Islet precursor cell (in vitro differentiated cells): ENCODE data around the gene MTUS2.

ENCODE experiments used
- DNase-seq: peaks from one replicate; pipeline ENCODE4 v3.0.0-alpha.2; 2018

Gene MTUS2

DNA sequence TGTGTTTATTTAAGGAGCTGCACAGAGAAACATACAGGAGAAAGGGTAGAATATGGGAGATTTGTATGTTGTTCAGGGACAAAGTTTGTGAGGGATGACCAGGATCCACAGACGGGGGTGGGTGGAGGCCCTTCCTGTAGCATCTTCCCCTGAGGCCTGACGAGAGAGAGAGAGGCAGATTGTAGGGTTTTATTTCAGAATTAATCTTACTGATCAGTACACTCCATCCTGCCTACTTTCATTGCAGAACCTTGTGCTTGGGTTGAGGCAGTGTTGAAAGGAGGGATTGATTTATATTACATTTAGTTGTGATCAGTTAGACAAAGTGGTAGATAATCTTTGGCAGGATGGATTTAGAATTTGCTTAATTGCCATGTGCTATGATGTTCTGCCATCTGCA is 39.6 kb downstream of the MTUS2 start:
- DNase-seq: no peak

DNA sequence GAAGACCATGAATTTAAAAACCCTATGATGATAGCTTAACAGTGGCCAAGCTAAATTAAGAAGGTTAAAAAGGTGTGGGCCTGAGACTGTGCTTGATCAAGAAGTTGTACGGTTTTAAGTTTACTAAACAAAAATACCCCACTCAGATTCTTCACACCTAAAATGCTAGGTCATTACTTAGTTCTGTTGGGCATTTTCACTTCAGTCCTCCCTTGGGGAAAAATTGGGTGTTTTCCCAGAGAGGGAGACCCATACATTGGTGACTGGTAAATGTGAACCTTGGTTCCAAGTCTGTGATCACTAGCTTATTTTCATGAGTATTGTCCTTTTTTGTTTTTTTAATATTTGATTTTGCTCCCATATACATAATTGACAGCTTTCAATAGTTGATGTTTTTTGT is 44.4 kb downstream of the MTUS2 start:
- no peak for DNase-seq

DNA sequence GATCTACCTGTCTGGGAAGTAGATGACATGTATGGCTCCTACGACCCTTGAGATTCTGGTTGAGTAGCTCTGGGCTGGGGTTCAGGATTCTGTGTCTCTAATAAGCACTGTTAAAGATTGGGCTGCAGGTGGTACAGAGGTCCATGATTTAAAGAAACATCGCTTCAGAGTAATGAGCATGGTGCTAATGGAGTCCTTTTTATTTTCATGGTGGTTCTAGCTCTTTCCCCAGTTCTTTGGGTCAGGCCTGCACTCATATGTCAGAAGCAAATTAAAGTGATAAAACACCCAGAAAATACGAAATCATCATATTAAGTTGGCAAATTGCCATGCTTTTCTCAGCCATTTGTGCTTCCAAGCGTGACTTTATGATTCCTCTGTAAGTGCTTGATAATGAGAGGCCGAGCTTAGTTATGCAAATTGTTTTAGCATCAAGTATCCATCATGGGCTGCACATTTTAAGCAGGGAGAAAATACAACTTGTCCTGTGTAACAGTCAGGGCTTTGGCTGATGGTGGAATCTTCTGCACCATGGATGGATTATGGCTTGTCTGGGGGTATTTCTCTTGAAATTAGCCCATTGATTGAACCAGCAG is 45.1 kb downstream of the MTUS2 start:
- DNase-seq: no peak

DNA sequence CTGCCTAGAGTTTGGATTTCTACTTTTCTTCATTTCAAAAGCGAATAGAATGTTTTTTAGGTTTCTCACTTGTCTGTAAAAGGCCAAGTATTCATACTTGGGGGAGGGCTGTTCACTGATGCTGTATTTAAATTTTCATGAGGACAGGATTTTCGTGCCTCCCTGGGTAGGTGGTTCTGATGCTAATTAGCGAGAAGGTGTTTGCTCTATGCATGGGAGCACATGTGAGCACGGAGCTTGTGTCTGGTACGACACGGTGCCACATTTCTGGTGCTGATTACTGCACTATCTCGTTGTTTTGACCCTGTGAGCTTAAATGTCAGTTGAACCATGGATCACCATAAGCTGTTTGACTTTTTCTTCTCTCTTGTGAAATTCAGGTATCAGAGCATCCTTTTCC is 45.8 kb downstream of the MTUS2 start:
- no peak for DNase-seq

DNA sequence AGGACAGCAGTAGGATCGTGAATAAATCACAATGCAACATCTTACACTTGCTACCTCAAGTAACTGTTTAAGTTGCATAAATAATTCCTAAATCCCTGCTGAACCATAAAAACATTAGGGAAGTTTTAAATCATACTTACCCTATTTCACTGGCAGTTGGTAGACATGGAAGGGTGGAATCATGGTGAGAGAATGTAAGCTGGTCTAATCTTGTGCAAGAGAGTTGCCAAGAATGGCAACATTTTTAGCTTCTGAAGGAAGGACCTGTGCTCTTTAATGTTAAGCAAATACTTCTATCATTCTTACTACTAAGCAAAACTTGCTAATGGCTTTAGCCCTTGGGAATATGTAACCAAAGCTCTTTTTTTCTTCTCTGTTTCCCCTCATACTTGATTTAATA is 46.8 kb downstream of the MTUS2 start:
- no peak for DNase-seq

- DNase-seq: no peak
These were observed 47.4 kb downstream of the MTUS2 start for GRCh38 chr13:28867564-28867963.

GRCh38 chr13:28872427-28873176 is 52.5 kb downstream of the MTUS2 start:
- DNase-seq: no peak

DNA sequence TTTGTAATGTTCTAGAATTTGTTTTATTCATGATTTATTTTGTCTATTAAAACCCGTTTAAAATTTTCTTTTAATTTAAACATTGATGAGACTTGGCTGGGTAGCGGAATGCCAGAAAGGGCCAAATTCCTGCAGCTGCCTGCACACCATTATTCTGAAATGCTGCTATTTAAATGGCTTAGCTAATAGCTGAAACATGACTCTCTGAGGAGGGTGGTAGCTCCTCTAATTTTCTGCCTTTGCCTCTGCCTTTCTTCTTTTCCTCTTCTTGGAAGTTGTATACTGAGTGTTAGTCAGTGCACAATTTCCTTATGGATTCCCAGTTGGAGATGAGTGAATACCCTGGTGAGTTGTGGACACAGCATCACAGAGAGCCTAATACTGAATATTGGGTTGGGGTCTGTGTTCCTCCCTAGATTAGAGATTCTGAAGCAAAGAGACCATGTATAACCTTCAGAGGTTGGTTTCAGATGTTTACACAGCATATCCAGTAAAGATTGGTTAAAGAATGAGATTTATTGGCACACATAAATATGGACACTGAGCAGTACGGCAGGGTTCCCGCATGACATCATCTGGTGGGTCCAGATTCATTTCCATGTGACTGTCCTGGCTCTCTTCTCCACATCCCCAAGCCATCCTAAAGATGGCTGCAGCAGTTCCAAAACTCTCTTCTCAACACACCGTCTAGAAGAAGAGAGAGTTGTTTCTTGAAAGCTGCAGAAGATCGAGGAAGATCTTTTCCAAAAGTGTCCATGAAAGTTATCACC is 55.9 kb downstream of the MTUS2 start:
- no peak for DNase-seq

GRCh38 chr13:28877408-28877807 is 57.3 kb downstream of the MTUS2 start:
- DNase-seq: no peak

- no peak for DNase-seq
These were observed 65.0 kb downstream of the MTUS2 start for GRCh38 chr13:28885181-28885580.

DNA sequence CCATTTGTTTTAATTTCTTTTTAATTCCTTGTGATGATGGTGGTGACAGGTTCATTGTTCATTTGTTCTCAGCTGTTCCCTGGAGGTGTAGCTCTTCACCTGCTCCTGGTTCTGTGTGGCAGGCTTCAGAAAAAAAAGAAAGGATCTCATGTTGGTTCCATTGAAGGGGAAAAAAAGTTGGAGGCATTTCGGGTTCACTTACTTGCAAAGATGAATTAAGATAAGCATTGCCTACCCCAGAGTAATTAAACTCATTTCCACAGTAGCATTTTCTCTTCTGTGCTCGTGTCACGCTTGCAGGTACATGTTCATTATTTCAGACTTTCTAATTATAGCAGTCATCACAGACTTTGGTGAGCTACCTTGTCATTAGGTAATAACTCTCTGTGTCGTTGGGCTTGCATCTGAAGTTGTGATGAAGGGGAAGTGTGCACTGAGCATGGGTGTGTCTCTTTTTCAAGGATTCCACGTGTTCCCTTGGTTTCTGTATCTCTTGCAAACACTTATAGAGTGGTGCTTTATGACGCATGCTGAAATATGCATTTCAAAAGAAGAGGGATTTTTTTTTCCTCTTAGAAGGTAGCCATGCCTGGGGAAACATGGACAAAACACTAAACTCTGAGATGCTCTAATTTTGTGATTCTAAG is 69.1 kb downstream of the MTUS2 start:
- no peak for DNase-seq

GRCh38 chr13:28890712-28891111 is 70.6 kb downstream of the MTUS2 start:
- no peak for DNase-seq

DNA sequence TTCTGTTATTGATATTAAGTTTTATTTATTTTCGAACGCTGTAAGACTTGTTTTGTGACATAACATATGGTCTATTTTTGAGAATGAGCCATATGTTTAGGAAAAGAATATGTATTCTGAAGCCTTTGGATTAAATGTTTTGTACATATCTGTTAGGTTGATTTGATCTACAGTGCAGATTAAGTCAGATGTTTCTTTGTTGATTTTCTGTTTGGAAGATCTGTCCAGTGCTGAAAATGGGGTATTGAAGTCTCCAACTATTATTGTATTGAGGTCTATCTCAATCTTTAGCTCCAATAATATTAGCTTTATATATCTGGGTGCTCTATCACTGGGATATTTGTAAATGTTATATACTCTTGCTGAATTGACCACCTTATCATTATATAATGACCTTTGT is 97.9 kb downstream of the MTUS2 start:
- DNase-seq: no peak

- DNase-seq: no peak
These were observed 102.2 kb downstream of the MTUS2 start for GRCh38 chr13:28922341-28922740.

GRCh38 chr13:28935104-28935503 is 115.0 kb downstream of the MTUS2 start:
- DNase-seq: no peak

DNA sequence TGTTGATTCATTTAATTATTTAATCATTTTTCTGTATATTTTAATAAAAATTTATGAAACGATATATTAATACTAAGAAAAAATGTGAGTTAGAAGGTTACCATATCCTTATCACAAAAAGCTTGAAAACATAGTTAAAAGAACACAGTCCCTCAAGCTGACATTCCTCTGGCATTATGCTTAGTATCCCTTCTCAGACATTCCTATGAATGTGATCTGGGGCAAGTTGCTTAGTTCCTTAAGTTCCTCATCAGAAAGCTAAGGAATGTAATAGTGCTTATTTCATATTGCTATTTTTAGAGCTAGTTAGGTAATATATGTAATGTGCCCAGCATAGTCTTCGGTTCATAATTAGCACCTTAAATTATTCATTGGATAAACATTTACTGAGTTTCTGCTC is 122.8 kb downstream of the MTUS2 start:
- no peak for DNase-seq

DNA sequence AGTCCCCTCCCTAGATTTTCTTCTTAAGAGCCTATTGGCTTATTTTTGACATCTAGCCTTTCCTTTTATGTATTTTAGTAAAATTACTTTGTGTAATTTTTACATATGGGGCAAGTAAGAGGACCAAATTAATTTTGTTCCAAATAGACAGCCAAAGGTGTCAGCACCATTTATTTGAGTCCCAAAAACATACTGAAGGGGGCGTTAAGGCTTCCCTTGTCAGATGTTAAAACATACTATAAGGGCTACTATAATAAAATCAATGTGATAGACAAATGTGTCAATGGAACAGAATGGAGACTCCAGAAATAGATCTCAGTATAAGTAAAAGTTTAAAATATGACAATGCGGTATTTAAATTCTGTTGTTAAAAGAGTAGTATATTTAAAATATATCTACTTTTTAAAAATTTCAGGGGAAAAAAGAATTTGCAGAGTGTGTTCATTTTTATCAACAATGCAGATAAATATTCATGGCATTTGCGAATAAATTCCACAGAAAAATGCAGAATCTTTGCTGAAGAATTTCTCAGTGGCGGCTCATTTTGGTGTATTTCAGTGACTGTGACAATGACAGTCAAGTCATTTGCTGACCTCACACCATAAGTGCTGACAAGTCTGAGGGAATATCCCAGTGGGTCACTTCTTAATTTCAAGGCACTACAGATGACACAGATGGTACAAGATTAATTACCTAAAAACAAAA is 133.7 kb downstream of the MTUS2 start:
- no peak for DNase-seq

DNA sequence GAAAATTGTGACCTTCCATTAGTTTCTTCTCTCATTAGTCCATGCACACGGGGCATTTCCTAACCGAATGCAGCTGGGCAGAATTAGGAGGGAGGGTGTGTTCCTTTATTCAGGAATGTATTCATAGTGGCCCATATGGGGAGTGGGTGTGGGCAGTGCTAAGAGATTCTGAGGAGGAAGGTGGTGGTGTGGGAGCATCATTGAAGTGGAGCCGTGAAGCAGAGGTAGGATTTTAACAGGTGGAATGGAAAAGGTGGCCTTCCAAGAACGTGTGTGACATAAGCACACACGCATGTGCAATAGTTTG is 134.2 kb downstream of the MTUS2 start:
- no peak for DNase-seq

DNA sequence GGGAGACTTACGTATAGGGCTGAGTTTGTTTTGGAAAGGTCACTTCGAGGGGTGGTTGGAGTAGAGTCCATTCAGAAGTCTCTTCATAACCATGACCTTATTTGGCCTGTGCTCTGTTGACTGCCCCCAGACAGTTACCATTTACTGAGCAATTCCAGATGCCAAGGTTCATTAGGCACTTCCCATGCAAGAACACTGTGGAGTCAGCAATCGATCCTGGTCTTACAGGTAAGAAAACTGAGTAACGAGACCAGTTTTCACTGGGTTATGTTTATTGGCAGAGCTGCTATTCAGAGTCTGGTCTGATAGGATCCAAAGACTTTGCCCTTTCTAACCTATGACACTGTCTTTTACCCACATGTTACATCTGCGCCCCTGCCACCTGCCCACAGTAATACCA is 134.7 kb downstream of the MTUS2 start:
- DNase-seq: no peak

DNA sequence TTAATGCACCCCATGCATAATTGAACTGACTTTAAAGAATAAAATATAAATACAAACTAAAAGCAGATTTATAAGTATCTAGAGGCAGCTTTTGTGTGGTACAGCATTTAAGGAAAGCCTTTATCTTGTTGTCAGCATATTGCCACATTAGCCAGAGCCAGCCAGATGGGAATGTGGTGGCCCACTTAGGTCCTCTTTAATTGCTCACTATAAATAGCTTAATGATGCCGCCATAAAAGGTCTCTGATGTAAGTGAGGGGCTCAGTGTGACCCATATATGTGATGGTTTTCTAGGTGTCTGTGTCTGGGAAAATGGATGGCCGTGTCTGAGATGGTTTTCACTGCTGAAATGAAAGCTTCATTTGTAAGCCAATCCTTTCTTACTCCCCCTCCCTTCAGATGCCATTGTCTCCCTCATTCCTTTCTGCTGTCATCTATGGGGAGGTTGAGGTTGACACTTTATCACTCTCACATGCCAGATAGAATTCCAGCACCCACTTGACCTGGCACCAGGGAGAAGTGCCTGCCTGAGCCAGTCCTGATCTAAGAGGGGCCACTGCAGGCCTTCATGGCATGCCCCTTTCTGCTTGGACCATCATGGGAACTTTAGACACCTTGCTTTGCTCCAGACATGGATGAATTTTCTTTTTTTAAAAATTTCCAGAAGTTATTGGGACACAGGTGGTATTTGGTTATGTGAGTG is 135.3 kb downstream of the MTUS2 start:
- DNase-seq: no peak

- no peak for DNase-seq
These were observed 137.9 kb downstream of the MTUS2 start for GRCh38 chr13:28958018-28958417.

DNA sequence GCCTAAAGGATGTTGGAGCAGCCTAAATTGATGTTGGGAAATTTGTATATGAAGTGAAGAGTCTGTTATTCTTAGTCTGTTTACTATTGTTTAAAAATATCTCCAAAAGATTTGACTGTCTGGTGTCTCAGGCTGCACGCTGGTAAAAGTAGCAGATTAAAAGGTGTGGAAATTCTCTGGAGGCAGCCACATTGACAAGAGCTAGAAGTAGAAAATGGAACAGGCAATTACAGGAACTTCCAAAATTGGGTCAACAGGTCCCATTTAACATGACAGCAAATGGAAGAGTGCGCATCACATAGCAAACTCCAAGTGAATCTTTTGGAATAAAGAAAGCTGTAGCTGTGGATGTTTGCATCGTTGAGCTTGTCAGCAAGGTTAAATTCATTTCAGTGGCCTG is 138.3 kb downstream of the MTUS2 start:
- no peak for DNase-seq

DNA sequence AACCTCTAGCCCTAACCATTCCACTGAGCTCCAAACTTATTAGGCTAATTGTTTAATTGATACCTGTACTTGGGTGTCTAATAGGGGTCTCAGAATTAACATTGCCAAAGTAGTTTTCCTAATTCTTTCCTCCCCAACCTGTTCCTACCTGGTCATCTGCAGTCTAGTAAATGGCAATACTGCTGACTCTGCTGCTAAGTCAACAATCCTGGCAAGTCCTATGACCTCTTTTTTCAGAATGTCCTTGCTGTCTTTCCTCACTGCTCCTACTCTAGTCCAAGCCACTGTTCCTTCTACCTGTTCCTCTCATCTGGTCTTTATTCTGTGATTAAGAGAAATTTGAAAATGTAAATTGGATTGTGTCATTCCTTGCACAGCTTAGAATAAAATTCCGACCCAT is 143.9 kb downstream of the MTUS2 start:
- DNase-seq: no peak
